Retinal pigment epithelial cell (primary cell): ENCODE measurements around the gene CIART.

Experiments used
- DNase-seq: peaks from one replicate; pipeline ENCODE4 v3.0.0-alpha.2; 2010; ENCODE audit warnings: low read depth
- H3K4me3 ChIP-seq: 2 replicates; pipeline ENCODE4 v1.5.1; 2011; ENCODE audit warnings: mild to moderate bottlenecking, low read length, control low read depth, moderate library complexity
- TF ChIP-seq, protein P1 (sequence below): conservative IDR thresholded peaks from 2 replicates; pipeline ENCODE4 v1.5.1; 2011; ENCODE audit warnings: low read depth, low read length, control low read depth, inconsistent platforms

CIART gene

DNA sequence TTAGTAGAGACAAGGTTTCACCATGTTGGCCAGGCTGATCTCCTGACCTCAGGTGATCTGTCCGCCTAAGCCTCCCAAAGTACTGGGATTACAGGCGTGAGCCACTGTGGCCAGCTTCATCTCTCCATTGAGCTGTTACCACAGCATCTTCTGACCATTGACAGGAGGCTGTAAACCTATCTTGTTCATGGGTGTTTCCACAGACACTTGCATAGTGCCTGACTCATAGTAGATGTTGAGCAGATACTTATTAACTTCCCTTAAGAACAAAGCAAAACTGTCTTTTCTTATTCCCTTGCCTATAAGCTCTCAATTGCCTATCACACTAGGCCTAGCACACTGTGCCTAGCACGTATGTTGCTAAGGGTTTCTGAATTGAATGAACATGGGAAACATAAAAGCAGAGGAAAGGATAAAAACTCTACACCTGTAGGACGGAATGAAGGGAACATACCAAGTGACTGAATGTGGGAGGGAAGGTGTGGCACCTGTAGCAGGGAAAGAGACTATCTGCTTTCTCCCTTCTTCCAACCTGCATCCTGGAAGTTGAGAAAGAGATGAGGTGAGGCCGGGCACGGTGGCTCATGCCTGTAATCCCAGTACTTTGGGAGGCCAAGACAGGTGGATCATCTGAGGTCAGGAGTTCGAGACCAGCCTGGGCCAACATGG, 10.9 kb upstream of the CIART start:
- no peak overlapping the region for H3K4me3 ChIP-seq
- no peak for DNase-seq
- TF ChIP-seq, protein P1, sequence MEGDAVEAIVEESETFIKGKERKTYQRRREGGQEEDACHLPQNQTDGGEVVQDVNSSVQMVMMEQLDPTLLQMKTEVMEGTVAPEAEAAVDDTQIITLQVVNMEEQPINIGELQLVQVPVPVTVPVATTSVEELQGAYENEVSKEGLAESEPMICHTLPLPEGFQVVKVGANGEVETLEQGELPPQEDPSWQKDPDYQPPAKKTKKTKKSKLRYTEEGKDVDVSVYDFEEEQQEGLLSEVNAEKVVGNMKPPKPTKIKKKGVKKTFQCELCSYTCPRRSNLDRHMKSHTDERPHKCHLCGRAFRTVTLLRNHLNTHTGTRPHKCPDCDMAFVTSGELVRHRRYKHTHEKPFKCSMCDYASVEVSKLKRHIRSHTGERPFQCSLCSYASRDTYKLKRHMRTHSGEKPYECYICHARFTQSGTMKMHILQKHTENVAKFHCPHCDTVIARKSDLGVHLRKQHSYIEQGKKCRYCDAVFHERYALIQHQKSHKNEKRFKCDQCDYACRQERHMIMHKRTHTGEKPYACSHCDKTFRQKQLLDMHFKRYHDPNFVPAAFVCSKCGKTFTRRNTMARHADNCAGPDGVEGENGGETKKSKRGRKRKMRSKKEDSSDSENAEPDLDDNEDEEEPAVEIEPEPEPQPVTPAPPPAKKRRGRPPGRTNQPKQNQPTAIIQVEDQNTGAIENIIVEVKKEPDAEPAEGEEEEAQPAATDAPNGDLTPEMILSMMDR = no peak

DNA sequence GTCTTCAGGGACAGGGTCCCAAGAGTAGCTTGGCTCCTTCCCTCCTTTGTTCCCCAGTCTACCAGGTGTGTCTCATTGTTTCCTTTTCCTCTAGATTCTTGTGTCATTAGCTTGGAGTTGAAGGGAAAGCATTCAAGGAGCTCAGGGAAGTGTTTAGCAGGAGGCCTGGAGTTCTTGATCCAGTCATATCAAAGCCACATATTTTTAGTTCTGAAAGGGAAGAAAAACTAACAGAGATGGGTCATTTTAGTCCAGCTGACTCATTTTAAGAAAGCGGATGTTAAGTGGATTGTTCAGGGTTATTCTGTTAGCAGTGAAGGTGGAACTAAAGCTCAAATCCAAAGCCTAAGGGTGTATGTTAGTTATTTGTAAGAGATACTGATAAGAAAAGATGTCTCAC, 9.0 kb upstream of the CIART start:
- H3K4me3 ChIP-seq = no peak overlapping the region
- DNase-seq = no peak
- TF ChIP-seq, protein P1 = no peak

DNA sequence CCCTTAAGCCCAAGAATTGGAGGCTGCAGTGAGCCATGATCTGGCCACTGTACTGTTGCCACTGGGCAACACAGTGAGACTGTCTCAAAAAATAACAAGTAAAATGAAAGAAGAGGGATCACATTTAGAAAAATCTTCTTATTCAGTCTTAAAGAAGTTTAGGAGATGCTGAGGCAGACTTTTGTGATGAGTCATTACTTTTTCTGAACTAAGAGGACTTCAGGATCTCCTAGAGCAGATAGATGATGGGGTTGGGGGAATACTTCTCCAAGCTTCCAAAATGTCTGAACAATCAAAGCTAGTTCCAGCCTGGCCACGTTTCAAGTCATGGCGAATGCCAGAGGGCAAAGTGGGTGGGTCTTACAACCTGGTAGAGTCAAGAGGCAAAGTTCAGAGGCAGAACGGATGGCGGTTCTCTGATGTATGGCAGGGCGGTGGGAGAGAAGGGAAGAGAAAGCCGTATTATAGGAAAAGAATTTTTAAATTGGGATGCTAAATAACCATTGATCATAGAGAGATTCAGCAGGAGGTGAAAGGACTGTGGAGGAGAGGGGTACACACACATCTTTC, 2.1 kb upstream of the CIART start:
- no peak for DNase-seq
- TF ChIP-seq, protein P1 = no peak
- no peak overlapping the region for H3K4me3 ChIP-seq

DNA sequence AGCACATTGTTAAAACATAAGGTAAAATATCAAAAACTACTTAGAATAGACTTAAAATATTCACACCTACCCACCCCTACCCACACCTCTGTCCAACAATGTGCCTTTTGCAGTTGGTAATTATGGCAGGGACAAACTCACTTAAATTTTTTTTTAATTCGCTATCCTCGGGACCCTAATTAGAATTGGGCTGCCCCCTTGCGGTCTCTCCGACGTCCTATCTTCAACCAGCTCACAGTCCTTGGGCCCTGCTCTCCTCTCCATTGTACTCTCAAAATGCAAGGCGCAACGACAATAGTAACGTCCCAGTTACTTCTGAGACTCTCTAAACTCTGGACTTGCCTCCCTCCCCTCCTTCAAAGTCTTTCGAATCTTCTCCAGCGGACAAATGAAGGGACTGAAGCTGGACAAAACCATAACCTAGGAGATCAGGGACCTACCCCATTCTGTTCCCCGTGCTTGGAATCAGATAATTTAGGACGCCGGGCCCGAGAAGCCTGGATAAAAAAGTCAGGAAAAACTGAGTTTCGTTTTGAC, 1.1 kb upstream of the CIART start:
- DNase-seq = no peak
- H3K4me3 ChIP-seq = peak overlapping the region; percentile 67
- TF ChIP-seq, protein P1 = peak; percentile 76

DNA sequence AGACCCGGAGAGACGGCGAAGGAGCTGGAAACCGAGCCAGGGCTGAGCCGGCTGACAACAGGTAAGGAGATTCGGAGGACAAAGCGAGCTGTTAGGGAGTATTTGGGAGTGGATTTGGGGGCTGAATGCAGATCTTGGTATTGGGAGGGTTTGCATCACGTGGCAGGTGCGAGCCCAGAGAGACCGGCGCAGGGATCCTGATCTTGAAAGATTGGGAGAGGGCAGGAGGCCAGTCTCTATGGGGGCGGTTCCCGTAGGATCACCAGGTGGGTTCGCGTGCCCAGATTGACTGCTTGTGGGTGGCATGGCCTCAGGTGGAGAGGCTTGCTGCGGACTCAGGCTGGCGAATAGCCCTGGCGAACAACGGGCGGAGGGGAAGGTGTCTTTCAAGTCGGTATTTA, 204 bp downstream of the CIART start:
- DNase-seq = no peak
- TF ChIP-seq, protein P1 = no peak
- H3K4me3 ChIP-seq = peak overlapping the region; percentile 67

DNA sequence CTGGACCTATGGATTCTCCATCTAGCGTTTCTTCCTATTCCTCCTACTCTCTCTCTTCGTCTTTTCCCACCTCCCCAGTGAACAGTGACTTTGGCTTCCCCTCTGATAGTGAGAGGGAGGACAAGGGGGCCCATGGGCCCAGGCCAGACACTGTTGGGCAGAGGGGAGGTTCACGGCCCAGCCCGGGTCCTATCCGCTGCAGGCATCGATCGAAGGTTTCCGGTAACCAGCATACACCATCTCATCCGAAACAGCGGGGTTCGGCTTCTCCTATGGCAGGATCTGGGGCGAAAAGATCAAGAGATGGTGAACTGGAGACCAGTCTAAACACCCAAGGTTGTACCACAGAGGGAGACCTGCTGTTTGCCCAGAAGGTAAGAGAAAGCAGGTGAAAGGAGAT, 906 bp downstream of the CIART start:
- DNase-seq = no peak
- TF ChIP-seq, protein P1 = no peak
- peak overlapping the region; percentile 67 for H3K4me3 ChIP-seq

DNA sequence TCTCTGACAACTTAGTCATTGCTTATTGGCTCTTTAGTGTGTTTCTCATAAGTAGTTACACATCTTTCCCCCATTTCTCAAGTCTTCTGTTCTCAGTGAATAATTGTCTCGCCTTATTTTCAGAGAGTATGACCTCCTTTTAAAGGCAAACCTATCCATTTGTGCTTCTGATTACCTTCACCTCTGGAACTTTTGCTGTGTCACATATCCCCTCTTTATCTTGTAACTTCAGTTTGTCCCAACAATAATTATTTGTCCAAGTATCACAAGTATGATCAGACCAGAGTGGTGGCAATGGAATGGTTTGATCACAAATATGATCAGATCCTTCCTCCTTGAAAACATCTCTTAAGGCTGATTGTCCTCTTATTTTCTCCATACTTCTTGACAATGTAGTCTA, 6.0 kb downstream of the CIART start:
- TF ChIP-seq, protein P1 = no peak
- no peak overlapping the region for H3K4me3 ChIP-seq
- no peak for DNase-seq
